Activated CD8-positive, alpha-beta memory T cell treated with anti-CD3 and anti-CD28 coated beads for 24 hours (primary cell): ENCODE measurements around the gene CHN2.

Experiments used
- DNase-seq: peaks from one replicate; pipeline ENCODE4 v3.0.0-alpha.2; 2020

CHN2 gene

DNA sequence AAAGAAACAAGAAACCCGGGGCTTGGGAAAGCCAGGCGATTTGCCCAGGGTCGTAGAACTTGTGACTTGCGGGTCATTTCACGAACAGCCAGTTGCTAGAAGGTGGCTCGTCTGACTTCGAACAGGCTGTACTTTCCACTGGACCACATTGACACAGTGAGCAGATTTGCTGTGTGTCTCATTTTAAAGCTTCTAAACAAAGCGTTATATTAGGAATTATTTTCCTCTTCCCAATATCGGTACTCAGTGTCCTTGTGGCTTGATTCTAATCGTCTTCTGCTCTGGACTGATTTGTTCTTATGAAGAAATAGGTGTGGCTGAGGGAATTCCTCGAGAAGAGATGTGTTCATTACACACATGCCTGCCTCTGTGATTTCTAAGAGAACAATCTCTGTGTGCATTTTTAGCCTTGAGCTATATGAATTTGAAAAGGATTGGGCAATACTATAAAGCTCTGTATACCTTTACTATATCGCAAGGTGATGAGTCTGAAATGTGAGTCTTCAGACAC, 219.1 kb downstream of the CHN2 start:
- no peak for DNase-seq

DNA sequence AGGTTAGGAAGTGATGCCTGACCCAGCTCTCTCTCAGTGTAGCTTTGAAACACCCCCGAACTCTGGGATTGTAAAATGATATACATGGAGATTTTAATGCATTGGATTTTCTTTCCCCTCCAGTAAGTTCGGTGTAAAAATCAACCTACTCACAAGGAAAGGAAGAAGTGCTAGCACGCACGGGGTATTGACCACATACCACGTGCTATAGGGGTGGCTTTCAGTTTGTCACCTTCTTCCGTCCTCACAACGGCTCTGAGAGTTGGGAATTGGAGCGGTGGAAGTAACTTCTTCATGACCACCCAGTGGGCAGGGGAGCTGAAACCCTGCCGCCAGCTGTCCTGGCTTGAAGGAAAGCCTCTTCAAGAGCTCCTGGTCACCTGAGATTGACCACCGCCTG, 219.6 kb downstream of the CHN2 start:
- DNase-seq: no peak

DNA sequence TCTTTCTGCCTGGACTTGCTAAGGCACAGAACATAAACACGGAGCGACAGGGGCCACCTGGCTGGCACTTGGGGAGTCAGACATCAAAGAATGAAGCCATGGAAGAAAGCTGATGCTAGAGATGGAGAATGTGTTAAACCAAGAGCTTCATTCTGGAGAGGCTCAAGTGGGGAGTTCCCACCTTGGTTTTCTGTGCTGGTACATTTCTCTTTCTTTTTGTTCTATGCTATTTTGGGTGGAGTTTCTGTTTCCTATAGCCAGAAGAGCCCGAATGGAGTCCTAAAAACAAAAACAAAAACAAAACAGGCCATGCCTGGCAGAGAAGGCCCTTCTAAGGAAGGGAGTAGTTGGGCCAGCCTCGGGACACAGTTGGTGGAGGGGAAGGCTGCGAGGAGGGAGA, 220.6 kb downstream of the CHN2 start:
- DNase-seq: no peak

DNA sequence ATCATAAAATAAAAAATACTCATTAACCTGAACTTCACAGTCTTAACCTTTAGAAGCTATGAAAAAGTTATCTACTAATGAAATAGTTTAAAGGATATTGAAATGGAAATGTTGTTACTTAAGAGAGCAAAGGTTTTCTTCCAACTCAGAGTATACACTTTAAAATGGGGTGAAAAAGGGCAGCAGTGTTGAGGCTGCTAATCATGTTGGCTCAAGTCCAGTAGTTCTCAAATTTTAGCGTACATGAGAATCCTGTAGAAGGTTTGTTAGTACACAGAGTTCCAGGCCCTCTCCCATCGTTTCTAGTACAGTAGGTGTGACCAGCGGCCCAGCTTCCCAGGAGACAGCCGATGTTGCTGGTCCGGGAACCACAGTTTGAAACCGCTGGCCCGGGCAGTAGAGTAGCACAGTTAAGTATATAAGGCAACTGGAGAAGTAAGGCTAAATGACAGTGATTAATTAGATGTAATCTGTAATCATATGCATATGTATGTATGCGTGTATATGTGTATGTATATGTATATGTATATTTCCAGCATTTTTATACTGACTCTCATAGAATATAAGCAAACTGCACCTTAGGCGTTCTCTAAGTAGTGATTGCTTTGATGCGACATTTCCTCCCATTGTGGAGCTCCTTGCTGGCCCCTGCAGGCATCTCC, 221.8 kb downstream of the CHN2 start:
- DNase-seq: no peak

DNA sequence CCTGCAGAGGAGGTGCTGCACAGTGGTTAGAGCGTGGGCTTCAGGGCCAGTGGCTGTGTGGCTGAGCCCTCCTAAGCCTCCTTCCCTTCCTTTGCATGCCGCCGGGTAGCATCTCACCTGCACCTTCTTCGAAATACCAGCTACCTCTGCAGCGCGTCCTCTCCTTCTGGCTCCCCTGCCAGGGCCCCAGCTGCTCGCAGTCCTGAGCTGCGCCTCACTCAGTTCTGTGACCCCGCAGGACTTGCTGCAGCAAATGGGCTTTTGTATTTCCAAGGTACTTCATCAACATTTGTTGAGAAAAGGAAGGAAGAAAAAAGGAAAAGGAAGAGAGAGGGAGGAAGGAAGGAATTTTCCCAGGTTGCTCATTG, 222.3 kb downstream of the CHN2 start:
- no peak for DNase-seq

DNA sequence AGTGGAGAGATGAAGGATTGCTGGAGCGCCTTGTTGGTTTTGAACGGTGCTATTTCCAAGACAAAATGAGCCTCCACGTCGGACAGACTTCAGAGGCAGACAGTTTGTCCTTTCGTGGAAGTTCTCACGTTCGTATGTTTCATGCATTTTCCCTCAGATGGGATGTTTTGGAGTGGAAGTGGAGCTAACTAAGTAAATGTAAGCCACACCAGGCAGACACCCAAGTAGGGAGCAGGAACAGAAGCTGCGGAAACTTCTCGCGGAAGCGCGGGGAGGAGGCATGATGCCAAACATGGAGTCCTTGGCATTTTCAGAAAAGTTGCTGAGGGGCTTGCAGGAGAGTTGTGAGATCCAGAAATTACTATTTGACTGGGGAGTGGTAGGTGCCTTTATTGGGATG, 223.5 kb downstream of the CHN2 start:
- DNase-seq: no peak

DNA sequence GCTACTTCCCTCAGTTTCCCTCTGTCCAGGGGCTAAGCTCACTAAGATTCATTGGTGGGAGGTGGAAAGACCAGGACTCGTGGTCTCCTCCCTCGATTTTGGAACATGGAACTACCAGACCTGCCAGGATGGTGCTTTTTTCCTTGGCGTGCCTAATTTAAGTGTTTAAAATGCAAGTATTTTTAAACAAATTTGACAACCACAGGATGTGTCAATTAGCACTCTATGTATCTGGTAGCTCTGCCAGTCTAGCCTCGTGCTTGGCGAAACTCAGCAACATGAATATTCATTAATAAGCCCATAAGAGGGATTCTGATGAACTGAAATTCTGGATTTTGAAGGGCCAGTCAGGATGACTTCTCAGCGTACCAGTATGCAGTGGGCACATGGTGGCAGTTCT, 224.1 kb downstream of the CHN2 start:
- no peak for DNase-seq

DNA sequence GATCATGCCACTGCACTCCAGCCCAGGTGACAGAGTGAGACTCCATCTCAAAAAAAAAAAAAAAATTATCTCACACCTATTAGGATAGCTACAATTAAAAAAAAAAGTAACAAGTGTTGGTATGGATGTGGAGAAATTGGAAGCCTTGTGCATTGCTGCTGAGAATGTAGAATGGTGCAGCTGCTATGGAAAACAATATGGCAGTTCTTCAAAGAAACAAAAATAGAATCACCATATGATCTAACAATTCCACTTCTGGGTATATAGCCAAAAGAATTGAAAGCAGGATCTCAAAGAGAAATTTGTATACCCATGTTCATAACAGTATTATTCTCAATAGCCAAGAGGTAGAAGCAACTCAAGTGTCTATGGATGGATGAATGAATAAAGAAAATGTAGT, 225.4 kb downstream of the CHN2 start:
- DNase-seq: no peak

DNA sequence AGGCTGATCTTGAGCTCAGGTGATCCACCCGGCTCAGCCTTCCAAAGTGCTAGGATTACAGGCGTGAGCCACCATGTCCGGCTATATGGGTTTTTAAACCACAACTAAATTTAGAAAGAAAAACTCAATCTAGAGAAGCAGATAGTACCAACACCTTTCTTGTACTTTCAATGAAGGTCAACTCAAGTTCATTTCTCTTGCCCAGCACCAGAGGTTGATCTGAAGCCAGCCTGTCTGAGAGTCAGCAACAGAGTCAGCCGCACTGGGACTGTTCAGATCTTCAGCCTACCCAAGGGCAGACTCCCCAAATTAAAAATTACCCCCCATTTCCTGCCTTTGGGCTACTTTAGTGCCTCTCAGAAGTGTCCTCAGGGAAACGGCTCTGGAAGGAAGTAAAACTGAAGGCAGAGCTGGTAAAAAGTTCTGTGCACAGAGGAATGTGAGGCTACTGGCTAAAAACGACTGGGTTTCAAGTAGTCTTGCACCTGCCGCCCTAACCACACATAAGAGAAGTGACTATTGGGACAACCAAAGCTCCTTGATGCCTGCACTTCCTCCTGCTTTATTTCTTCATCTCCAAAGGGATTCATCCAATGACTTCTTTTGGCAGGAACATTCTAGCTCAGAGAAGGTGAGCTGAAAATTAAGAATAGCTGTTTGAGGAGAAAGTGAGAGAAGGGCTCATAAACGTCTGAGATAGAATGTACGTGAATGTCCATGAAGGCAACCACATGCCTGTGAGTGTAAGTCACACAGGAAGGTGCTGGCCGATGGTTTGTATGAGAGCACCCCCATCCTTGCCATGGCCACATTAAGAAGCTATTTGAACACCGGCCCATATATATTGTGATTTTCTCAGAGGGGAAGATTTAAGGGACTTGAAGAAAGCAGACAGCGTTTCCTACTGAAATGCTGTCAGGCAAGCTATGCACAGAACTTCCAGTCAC, 226.7 kb downstream of the CHN2 start:
- DNase-seq: no peak

DNA sequence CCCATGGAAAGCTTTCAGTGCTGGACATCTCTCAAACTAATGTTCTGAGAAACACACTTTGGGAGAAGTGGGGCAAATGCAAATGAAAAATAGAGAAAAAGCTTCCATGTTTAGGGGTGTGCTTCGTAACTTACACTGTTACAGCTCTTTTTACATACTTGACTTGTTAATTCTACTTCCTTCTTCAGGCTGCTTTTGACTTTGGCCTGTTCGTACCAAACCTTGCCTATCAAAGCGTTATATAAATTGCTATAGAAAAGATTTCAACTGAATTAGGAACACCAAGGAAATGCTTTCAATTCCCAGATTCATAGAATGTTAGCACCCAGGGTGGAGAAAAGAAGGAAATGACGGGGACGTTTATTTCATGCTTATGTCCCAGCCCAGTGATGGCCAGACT, 228.3 kb downstream of the CHN2 start:
- no peak for DNase-seq

DNA sequence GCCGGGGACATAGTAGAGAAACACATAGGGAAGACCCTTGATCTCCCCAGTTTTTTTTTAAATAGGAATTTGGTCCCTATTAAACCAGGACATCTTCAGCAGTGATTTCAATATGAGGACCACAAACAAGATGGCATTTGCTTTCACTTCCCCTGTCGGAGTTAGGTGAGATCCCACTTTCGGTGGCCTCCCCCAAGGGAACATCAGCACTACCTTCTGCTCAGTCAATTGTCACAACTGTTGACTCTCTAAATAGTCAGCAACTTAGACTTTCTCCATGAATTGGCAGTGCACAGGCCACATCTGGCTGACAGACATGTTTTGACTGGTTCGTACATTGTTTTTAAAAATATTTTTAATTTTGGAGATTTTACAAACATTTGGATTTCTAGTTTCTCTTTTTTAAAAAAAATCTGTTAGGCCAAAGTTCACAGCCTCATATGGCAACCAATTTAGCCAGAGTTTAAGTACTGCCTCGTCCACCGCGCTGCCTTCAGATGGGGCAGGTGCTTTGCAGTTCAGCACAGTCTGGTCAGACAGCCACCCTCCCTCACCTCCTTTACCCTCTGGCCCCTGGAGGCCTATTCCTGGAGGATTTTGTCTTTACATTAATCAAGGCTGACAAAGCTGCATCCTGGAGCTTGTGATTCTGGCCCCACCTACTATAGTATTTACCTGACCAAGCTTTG, 229.9 kb downstream of the CHN2 start:
- DNase-seq: no peak

DNA sequence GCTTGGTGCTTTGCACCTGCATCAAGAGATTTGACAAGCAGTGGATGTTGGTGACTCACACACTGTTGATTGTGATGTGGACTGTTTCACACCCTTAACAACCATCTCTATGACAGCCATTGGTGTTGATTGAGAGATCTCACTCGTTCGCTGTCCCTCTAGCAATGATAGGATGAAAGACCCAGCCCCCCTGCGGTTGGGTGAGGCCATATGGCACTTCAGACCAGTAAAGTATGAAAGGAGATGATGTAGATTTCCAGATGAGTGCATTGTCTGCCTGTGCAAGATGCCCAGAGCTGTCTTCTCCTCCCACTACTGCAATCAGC, 230.4 kb downstream of the CHN2 start:
- no peak for DNase-seq

DNA sequence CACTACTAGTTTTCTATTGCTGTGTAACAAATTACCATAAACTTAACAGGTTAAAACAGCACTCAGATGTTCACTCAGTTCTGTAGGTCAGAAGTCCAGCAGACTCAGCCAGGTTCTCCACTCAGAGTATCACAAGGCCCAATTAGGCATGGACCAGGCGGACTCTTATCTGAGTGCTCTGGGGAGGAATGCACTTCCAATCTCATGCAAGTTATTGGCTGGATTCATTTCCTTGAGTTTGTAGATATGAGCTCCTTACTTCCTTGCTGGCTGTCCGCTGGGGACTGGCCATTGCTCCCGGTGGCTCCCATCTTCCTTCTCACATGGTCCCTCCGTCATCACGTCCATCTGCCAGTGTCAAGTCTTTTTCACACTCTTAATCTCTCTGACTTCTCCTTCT, 232.0 kb downstream of the CHN2 start:
- no peak for DNase-seq

DNA sequence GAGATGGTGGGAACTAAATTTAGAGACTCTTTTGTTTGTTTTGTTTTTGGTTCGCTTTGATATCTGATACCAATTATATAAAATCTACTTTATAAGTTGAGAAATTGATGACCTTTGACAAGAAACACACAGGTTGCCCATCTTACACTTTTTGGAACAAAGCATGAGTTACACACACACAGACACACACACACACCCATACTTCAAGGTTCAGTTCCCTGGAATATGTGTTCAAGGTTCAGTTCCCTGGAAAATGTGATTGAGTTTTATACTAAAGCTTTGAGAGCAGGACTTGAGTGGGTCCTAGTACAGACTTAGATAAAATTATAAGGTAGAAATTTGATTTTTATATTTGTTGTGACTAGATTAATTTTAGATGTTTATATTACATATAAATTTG, 234.8 kb downstream of the CHN2 start:
- no peak for DNase-seq

DNA sequence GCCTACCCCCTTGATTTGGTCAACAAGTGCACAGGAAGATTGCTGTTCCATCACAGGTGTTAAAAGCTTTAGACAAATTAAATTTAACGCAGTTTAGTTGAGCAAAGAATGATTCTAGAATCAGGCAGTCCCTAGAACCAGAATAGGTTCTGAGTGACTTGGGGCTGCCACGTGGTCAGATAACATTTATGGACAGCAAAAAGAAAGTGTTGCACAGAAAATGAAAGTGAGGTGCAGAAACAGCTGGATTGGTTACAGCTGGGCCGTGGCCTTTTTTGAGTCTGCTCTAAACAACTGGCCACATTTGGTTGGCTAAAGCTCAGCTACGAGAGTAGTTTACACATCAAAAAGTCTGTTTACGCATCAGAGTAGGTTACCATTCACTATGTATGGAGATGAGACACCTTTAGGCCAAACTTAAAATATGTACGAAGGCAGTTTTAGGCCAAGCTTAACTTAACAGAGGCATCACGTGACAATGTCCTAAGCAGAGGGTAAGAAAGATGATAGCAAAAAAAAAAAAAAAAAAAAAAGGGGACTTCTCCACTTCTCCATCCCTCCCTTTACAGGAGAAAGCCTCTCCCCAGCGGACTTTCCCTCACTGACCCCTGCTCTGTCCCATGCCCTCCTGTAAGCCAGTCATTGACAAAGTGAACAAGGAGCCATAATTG, 235.8 kb downstream of the CHN2 start:
- no peak for DNase-seq

DNA sequence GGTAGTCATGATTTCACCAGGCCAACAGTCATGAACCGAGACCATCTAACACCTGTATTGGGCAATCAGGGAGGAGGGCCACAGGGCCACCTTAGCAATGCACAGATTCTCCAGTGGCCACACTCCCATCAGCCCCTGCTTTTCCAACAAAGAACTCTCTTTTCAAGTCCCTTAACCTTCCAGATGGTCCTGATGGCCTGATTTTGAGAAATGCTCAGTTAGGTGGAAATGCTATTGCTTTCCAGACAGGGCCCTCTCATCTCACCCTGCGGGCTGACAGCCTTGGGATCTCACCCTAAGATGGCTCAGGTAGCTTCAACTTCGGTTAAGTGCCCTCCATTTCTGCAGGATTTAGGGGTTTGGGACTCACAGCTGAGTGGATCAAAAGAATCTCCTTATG, 237.1 kb downstream of the CHN2 start:
- no peak for DNase-seq

DNA sequence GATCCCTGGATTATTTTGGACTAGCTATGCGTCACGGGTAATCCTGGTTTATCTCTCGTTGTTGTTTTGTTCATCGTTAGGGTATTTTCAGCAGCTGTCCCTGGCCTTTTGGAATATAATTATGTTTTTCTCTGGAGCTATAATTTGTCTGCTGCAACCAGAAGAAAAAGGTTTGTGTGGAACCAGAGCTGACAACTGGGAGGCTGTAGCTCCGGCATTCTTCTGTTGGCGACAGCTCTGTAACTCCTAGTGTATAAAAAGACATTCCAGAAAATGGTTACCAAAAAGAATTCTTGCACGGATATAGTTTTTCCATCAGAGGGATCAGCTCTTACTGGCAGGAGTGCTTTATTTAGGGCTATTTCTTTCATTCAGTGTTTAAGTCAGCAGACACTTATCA, 238.1 kb downstream of the CHN2 start:
- DNase-seq: no peak

DNA sequence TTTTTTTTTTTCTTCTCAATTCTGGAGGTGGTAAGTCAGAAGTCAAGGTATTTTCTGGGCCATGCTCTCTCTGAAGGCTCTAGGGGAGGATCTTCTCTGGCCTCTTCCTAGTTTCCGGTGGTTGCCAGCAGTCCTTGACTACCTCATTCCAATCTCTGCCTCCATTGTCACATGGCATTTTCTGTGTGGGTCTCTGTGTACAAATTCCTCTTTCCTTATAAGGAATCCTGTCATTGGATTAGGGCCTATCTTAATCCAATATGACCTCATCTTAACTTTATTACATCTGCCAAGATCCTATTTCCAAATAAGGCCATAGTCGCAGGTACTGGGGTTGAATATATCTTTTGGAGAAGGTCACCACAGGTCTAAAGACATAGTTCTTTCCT, 239.8 kb downstream of the CHN2 start:
- no peak for DNase-seq

DNA sequence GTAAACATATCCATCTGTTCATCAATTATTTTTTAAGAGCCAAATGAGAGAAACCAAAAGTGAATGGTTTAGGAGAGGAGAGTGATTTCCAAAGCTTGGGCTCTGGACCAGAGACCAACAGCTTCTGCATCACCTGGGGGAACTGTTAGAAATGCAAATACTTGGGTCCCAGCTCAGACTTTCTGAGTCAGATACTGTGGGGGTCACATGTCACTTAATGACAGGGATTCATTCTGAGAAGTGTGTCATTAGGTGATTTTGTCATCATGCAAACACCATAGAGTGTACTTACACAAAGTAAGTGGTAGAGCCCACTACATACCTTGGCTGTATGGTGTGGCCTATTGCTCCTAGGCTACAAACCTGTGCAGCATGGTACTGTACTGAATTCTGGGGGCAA, 240.6 kb downstream of the CHN2 start:
- DNase-seq: no peak

DNA sequence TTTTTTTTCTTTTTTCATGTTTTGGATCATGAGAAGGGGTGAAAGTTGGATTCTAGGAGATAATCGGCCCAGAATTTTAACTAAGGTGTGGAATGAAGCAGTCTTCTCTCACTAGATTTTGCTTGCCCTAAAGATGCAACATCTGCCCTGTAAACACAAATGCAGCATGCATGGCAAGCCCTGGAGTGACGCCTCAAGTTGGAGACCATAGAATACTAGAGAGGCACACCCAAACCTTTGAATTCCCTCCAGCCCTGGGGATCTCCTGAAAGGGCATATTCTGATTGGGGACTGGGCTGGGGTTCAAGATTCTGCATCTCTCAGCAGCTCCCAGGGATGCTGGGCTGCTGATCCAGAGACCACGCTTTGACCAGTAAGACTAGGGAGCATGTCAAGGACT, 241.3 kb downstream of the CHN2 start:
- no peak for DNase-seq

DNA sequence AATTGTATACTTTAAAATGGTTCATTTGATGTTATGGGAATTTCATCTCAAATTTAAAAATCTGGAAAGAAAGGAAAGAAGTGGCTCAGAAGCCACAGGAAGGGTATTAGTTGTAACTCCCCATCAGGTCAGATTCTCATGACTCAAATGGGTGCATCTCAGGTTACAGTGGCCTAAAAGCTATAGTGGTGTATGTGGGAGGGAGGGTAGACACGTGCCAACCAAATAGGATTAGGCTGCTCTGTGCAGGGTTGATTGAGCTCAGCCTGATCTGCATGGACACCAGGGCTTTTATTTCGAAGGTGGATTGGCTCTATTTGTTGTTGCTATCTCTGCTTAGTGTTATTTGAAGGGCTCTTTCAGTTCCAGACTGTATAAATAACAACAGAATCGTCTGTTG, 247.6 kb downstream of the CHN2 start:
- DNase-seq: no peak

DNA sequence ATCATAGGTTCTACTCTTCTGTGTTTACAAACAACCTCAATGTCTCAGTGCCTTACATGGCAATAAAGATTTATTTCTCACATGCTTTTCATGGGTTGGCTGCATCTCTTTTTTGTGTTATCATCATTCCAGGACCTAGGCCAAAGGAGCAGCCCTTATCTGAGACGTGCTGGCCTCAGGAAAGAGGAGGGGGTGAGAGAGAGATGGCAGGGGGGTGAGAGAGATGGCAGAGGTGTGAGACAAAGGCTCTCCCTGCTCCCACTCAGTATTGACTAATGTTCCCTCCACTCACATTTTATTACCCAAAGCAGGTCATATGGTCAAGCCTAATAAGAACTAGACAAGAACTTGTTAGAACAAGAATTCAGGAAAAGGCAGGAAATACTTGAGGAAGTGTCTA, 249.0 kb downstream of the CHN2 start:
- no peak for DNase-seq

DNA sequence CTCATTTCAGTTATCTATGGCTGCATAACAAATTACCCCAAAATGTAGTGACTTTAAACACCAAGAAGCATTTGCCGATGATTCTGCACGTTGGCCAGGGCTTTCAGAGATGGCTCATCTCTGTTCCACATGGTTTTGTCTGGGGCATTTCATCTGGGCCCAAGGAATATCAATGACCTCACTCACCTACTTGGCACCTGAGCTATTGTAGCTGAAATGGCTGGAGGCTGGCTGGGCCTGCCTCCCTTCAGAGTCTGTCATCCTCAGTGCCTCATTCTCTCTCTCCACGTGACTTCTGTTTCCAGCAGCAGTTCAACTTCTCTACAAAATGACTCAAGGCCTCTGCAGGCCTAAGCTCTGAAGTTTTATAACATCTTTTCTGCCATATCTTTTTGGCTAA, 249.7 kb downstream of the CHN2 start:
- DNase-seq: no peak

DNA sequence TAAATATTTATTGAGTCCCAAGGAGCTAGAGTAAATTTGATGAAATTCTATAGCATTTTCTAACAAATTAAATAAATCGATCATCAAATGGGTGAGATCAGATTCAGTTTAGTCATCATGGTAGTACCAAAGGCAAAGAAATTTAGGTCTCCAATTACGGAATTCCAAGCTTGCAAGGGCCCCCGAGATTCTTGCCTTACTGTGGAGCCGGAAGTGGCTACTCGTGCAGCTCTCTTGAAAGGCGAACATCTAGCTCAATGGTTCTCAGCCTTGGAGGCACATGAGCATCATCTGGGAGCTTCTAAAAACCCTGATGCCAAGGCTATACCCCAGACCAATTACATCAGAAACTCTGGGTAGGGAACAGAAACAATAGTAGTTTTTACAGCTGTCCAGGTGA, 251.2 kb downstream of the CHN2 start:
- DNase-seq: no peak
